Astrocyte of the spinal cord (primary cell): ENCODE results near the gene THSD7A.

Experiments
- DNase-seq: peaks from one replicate; pipeline ENCODE4 v3.0.0; 2011; ENCODE audit warnings: low read depth, low spot score
- H3K4me3 ChIP-seq: 2 replicates; pipeline ENCODE4 v1.5.1; 2011; ENCODE audit warnings: low read depth, mild to moderate bottlenecking, low read length, moderate library complexity
- in situ Hi-C: cut with HindIII; loops from 2 replicates; pipeline ENCODE4 v1.10.0; 2017; ENCODE audit warnings: low sequenced_read_pairs
- TF ChIP-seq, protein P1 (sequence below): IDR thresholded peaks from 2 replicates; pipeline ENCODE4 v1.5.1; 2012; ENCODE audit warnings: low read depth, mild to moderate bottlenecking, low read length, inconsistent platforms

Gene THSD7A

DNA sequence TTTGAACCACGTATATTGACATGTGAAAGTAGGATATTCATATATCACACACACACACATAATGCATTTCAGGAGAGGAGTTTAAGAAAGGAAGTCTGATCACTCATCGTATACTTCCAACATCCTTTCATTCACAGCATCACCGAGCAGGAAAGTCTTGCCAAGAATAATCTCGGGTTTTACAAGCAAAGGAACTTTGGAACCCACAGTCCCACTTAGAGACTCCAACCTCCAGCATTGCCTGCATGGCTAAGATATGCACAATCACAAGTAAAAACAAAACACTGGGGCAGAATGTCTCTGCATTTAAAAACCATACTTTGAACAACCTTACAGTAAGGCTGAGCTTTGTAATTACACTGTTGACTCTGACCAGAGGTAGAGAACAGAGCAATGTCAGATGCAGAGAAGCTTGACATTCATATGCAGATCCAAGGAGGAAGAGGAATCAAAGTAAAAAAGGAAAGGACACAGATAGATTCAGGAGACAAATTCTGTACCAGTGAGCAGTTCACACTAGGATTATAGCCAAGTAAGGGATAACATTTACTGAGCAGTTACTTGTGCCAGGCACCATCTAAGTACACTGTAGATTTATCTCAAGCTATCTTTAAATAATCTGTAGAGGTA, 14.8 kb downstream of the THSD7A start:
- H3K4me3 ChIP-seq: no peak overlapping the region
- DNase-seq: peak; percentile 53
- TF ChIP-seq, protein P1, sequence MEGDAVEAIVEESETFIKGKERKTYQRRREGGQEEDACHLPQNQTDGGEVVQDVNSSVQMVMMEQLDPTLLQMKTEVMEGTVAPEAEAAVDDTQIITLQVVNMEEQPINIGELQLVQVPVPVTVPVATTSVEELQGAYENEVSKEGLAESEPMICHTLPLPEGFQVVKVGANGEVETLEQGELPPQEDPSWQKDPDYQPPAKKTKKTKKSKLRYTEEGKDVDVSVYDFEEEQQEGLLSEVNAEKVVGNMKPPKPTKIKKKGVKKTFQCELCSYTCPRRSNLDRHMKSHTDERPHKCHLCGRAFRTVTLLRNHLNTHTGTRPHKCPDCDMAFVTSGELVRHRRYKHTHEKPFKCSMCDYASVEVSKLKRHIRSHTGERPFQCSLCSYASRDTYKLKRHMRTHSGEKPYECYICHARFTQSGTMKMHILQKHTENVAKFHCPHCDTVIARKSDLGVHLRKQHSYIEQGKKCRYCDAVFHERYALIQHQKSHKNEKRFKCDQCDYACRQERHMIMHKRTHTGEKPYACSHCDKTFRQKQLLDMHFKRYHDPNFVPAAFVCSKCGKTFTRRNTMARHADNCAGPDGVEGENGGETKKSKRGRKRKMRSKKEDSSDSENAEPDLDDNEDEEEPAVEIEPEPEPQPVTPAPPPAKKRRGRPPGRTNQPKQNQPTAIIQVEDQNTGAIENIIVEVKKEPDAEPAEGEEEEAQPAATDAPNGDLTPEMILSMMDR: no peak
- in situ Hi-C loops: no loop called here

DNA sequence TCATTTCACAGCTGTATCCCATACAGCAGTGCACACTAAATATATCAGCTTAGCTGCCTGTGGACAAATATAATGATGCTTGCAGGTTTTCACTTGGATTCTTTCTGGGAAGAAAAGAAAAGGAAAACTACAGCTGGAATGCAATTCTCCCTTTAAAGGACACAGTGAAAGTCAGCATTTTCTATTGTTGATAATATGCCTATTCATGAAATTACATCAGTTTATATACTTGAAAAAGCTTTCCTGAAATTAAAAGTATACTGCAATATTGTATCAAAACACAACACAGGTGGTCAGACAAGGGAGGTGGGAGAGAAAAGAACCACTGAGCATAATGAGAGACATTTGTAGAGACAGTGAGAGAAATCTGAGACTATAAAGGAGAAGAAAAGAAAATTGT, 20.3 kb downstream of the THSD7A start:
- H3K4me3 ChIP-seq: no peak overlapping the region
- TF ChIP-seq, protein P1: no peak
- no peak for DNase-seq
- in situ Hi-C loops: no loop called here

DNA sequence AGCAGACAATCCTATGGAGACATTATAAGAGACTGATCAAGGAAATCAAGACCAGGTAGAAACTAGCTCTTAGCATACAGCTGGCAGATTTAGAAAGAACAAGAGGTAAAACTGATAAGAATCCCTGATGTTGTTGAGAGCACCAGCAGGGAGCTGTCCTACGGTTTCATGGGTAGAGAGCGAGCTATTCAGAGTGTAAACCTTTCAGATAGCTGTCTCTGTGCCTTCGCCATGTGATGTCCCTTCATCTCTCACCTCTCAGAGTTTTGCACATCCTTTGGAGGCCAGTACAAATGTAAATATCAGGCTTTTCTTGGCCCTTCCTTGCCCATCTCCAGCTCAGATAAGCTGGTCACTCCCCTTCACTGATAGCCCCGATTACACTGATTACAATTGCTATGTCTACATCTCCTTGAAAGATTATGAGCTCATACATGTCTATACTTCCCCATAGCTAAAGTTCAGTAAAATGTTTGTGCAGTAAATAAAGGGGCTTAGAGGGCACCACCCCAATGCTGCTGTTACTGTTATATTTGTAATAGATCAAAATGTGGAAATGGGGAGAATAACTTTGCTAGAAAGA, 21.9 kb downstream of the THSD7A start:
- no peak overlapping the region for H3K4me3 ChIP-seq
- TF ChIP-seq, protein P1: no peak
- in situ Hi-C loops: no loop called here
- DNase-seq: no peak

DNA sequence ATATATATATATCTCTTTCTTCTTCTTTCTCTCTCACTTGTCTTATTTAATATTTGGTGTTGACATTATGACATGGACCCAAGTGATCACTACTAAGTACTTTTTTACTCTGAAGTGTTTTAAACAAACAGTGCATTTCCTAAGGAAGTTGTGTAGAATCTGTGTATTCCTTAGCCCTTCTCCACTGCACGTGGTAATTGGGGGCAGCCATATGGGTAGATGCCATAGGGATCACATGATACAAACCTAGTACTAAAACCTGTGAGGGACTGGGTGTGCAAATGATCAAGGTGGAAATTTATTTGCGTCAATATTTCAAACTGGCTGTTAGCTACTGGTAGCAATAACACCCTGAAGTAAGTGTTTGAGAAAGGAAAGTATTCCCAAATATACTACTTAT, 25.0 kb downstream of the THSD7A start:
- in situ Hi-C loops: no loop called here
- TF ChIP-seq, protein P1: no peak

DNA sequence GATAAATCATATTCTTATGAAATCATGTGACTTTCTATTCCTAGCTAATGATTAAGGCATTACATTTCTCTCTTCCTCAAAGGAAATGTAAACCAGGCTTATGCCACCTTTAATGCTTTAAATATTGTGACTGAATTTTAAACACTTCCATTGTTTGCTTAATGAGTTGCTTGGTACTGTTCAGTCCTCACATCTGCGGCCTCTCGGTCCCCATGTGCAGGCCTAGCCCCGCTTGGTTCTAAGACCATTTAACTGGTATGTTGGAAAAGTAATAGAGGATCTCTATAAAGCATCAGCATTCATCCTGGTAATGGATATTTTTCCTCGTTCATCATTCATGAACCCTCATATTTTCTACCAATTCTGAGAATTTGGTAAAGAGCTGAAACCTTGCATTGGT, 27.4 kb downstream of the THSD7A start:
- TF ChIP-seq, protein P1: no peak
- in situ Hi-C loops: no loop called here
- no peak for DNase-seq
- no peak overlapping the region for H3K4me3 ChIP-seq

More for the DNA sequence above, 25.0 kb downstream of the THSD7A start:
- no peak overlapping the region for H3K4me3 ChIP-seq
- DNase-seq: no peak

DNA sequence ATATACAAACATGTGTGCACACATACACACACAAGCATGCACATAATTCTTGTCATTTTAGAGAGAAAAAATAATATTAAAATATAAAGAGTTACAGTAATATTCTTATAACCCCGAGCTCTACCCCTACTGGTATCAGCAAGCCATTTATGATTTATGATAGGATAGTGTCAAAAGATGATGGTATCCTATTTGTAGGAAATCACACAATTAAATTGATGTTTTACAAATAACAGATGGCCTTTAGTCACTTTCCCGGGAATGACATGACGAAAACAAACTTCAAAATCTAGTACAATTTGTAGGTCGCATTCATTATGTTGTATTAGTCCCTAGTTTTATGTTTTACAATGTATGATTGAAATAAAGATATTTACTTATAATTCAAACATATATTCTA, 36.8 kb downstream of the THSD7A start:
- in situ Hi-C loops: no loop called here
- H3K4me3 ChIP-seq: no peak overlapping the region
- no peak for DNase-seq
- TF ChIP-seq, protein P1: no peak

DNA sequence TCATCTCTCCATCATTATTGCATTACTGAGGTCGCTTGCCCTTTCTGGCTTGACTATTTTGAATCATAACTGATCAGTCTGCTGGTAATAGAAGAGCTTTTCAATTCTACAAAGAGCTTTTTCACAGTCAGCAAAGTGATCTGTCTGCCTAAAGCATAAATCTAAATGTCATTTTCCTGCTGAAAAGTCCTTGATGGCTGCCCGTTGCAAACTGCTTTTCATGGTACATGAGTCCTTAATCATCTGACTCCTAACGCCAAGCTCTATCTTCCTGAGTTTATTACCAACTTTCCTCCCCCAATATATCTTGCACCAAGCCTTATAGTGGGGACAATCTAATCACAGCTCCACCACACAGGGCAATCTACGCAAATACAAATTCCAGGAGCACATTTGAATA, 39.8 kb downstream of the THSD7A start:
- no peak for DNase-seq
- no peak overlapping the region for H3K4me3 ChIP-seq
- TF ChIP-seq, protein P1: no peak
- in situ Hi-C loops: no loop called here
